GM18873 (cell line): ENCODE data around the gene MINDY4.

Source experiments
- ATAC-seq: cut with Tn5 transposase; IDR thresholded peaks from one replicate; pipeline ENCODE4 v1.9.1; 2021; ENCODE audit warnings: mild to moderate bottlenecking, moderate library complexity, moderate number of reproducible peaks; ENCODE audit not compliant: unreplicated experiment, low FRiP score

Gene MINDY4

GRCh38 chr7:30740417-30741181 lies 30.6 kb upstream of the MINDY4 start:
- ATAC-seq = no peak

- no peak for ATAC-seq
Observed at GRCh38 chr7:30741289-30741688, 29.9 kb upstream of the MINDY4 start.

GRCh38 chr7:30743371-30744074 lies 27.7 kb upstream of the MINDY4 start:
- ATAC-seq = no peak

GRCh38 chr7:30744075-30744417 lies 27.2 kb upstream of the MINDY4 start:
- ATAC-seq = no peak

GRCh38 chr7:30745261-30745941 lies 25.8 kb upstream of the MINDY4 start:
- ATAC-seq = no peak

- ATAC-seq = no peak
Observed at GRCh38 chr7:30750010-30750409, 21.2 kb upstream of the MINDY4 start.

GRCh38 chr7:30750683-30751650 lies 20.2 kb upstream of the MINDY4 start:
- ATAC-seq = no peak

GRCh38 chr7:30751696-30752273 lies 19.4 kb upstream of the MINDY4 start, which contains the start of gene INMT:
INMT (plus strand) TSS chr7:30752135; CDS start chr7:30752151, 16 bp downstream.
- no peak for ATAC-seq

- no peak for ATAC-seq
Observed at GRCh38 chr7:30752484-30752883, 18.7 kb upstream of the MINDY4 start.

GRCh38 chr7:30752979-30753378 lies 18.2 kb upstream of the MINDY4 start:
- no peak for ATAC-seq

GRCh38 chr7:30754315-30754877 lies 16.8 kb upstream of the MINDY4 start:
- ATAC-seq = no peak

- no peak for ATAC-seq
Observed at GRCh38 chr7:30755384-30756154, 15.6 kb upstream of the MINDY4 start.

GRCh38 chr7:30757342-30757692 lies 13.9 kb upstream of the MINDY4 start:
- ATAC-seq = no peak

- ATAC-seq = no peak
Observed at GRCh38 chr7:30760514-30761213, 10.6 kb upstream of the MINDY4 start.

GRCh38 chr7:30761214-30762156 lies 9.7 kb upstream of the MINDY4 start:
- no peak for ATAC-seq

- ATAC-seq = peak; percentile 97
Observed at GRCh38 chr7:30764030-30764975, 6.9 kb upstream of the MINDY4 start.
